Measurements from ENCODE around the gene MTREX.

MTREX gene

GRCh38 chr5:55418994-55419968 is 111.5 kb downstream of the MTREX start:
- TF ChIP-seq POLR2AphosphoS5 (IDR thresholded peaks at IDR 0.05; ENCODE audit: low read depth, low read length) (no peak), FOXP2 (optimal IDR thresholded peaks at IDR 0.05; ENCODE audit: borderline replicate concordance, extremely low read depth, extremely low read length, insufficient read depth) (no peak), SIN3A (IDR thresholded peaks at IDR 0.05; ENCODE audit: borderline replicate concordance, insufficient read depth, low read length) (no peak), REST (IDR thresholded peaks at IDR 0.05; ENCODE audit: insufficient read depth in 1 of 2, low read depth in 2 of 2, low read length in 2 of 2) (no peak), TAF1 (IDR thresholded peaks at IDR 0.05; ENCODE audit: borderline replicate concordance, insufficient read depth, low read length) (no peak)

DNA sequence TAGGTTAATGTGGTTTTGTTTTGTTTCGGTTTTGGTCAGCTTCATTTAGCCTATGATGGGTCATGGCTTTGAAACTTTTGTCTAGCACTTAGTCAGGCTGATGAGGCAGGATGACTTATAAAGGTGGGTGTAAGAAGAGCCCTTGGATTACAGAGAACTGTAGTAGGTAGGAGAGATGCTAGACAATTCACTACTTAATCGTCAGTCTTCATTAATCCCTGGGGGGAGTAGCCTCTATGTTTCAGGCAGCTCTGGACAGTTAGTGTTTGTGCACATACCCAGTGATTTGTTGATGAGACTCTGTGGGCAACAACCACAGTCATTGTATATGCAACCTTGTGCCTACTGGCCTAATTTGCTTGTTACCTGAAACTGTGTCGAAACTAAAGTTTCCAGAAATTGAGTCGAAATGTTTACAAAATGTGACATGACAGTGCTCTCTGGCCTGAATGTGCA is 113.3 kb downstream of the MTREX start:
- TF ChIP-seq SIN3A (IDR thresholded peaks at IDR 0.05; ENCODE audit: borderline replicate concordance, insufficient read depth, low read length): no peak

GRCh38 chr5:55426455-55426854 is 118.7 kb downstream of the MTREX start:
- TF ChIP-seq FOXP2 (optimal IDR thresholded peaks at IDR 0.05; ENCODE audit: borderline replicate concordance, extremely low read depth, extremely low read length, insufficient read depth) (no peak), POLR2AphosphoS5 (IDR thresholded peaks at IDR 0.05; ENCODE audit: low read depth, low read length) (no peak), TAF1 (IDR thresholded peaks at IDR 0.05; ENCODE audit: borderline replicate concordance, insufficient read depth, low read length) (no peak), REST (IDR thresholded peaks at IDR 0.05; ENCODE audit: insufficient read depth in 1 of 2, low read depth in 2 of 2, low read length in 2 of 2) (no peak), SIN3A (IDR thresholded peaks at IDR 0.05; ENCODE audit: borderline replicate concordance, insufficient read depth, low read length) (no peak)

DNA sequence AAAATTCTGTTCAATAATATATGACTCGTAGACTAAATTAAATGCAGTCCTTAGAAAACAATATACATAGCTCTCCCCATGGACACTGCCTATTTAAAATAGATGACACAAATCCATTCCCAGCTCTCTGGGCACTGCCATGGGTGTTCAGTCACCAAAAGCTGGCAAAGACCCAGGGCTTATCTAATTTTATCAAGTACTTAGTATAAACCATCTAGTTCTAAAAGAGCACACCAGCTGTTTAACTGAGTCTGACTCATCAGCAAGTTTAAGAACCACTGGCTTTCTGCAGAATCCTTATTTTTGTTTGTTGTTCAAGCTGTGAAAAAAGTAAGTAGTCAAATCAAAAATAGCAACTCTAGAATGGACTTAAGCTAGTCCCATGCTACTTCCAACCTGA is 119.4 kb downstream of the MTREX start:
- TF ChIP-seq SIN3A (IDR thresholded peaks at IDR 0.05; ENCODE audit: borderline replicate concordance, insufficient read depth, low read length) (no peak), POLR2AphosphoS5 (IDR thresholded peaks at IDR 0.05; ENCODE audit: low read depth, low read length) (no peak), FOXP2 (optimal IDR thresholded peaks at IDR 0.05; ENCODE audit: borderline replicate concordance, extremely low read depth, extremely low read length, insufficient read depth) (no peak), REST (IDR thresholded peaks at IDR 0.05; ENCODE audit: insufficient read depth in 1 of 2, low read depth in 2 of 2, low read length in 2 of 2) (no peak), TAF1 (IDR thresholded peaks at IDR 0.05; ENCODE audit: borderline replicate concordance, insufficient read depth, low read length) (no peak)

DNA sequence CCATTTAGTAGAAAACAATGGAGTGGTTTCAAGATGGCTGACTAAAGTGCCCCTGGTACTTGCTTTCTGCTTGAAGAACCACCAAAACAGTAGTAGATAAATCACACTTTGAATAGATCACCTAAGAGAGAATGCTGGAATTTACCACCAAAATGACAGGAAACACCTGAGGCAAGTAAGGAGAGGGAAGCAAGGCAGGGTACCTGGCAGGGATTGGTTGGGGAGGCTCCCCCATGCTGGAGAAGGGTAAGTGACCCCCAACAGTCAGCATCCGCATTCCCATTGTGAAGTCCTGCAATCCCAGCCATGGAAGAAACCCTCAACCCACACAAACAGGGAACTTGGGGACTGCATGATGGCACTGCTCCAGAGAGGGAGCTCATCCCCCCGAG is 121.4 kb downstream of the MTREX start:
- TF ChIP-seq TAF1 (IDR thresholded peaks at IDR 0.05; ENCODE audit: borderline replicate concordance, insufficient read depth, low read length) (no peak), SIN3A (IDR thresholded peaks at IDR 0.05; ENCODE audit: borderline replicate concordance, insufficient read depth, low read length) (no peak), POLR2AphosphoS5 (IDR thresholded peaks at IDR 0.05; ENCODE audit: low read depth, low read length) (no peak), REST (IDR thresholded peaks at IDR 0.05; ENCODE audit: insufficient read depth in 1 of 2, low read depth in 2 of 2, low read length in 2 of 2) (no peak), FOXP2 (optimal IDR thresholded peaks at IDR 0.05; ENCODE audit: borderline replicate concordance, extremely low read depth, extremely low read length, insufficient read depth) (no peak)
